ENCODE data around the gene UBE2E3. TPM values are rescaled to one million over a fixed set of nuclear protein-coding genes. Genes with fewer than 3 reads are reported as not detected.

Gene UBE2E3
- total RNA-seq, 1 experiment from 2014 or later: 180 TPM

DNA sequence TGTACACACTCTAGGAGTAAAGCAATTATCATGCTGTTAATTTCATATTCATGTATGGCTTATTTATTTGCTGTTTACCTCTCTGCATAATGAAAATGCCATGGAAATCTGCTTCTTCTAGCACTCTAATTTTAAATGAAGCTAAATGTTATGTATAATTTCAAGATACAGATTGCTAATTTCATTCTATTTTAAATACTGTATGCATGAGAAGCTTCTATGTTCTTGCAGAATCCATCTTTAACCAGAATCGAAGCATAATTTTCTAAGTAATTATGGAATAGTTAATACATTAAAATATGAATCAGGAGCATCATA, 127.2 kb downstream of the UBE2E3 start:
- TF ChIP-seq CTCF (conservative IDR thresholded peaks at IDR 0.05): no peak
- TF ChIP-seq EZH2 (IDR thresholded peaks at IDR 0.05; ENCODE audit: low read depth): no peak
- Histone ChIP-seq H2AFZ (0 out of 2 replicates have a peak overlapping the region, but pooled peaks have one; percentile 2), H3K79me2 (ENCODE audit: low read depth) (no peaks in the 10 kb centered on the region), H3K4me1 (replicated peaks; ENCODE audit: insufficient read depth) (peaks cover 27% of the 10 kb centered on the region), H3K4me3 (no peak overlapping the region), H3K9me3 (ENCODE audit: insufficient read depth, low read depth) (no peaks in the 10 kb centered on the region; the same call in 1 of the 2 replicates), H4K20me1 (ENCODE audit: insufficient read depth) (no peaks in the 10 kb centered on the region), H3K27ac (peak overlapping the region; percentile 13; the same call in 1 of the 2 replicates), H3K27me3 (ENCODE audit: insufficient read depth, low read depth) (no peaks in the 10 kb centered on the region), H3K36me3 (ENCODE audit: low read depth) (no peaks in the 10 kb centered on the region), H3K9me2 (ENCODE audit: insufficient read depth) (no peaks in the 10 kb centered on the region), H3F3A (ENCODE audit: insufficient read depth, low read depth) (0 out of 2 replicates have a peak, but pooled peaks cover 6% of the 10 kb centered on the region), H3K4me2 (peak overlapping the region; percentile 39; the same call in 1 of the 2 replicates)
- CTCF ChIA-PET: no interaction called here
- POLR2A ChIA-PET (ENCODE audit: unreplicated experiment): no interaction called here
- intact Hi-C loops (cut with micrococcal nuclease; ENCODE audit: unreplicated experiment): loop anchor here (10.0 kb wide), 6 partner anchors 467 to 1547 kb away; partner anchors contain the start of genes ITPRID2 and NEUROD1
- no TSS peak for BruUV-seq (replicated peaks)
- DNase-seq: no peak

DNA sequence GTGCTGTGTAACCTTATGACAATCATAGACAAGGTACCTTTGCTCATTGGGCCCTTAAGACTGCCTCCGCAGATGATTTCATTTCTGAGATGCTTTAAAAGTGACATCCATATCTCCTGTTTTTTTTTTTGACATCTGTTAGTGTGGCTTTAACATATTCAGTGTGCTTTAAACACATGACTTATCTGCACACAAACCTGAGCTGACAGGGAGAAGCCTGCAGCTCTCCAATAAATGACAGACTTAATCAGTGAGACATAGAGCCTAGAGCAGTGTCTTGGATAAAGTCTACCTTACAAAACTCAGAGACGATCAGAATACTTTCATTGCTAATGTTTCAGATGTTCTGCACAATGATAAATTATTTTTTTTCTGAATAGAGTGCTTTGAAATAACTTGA, 130.7 kb downstream of the UBE2E3 start:
- Histone ChIP-seq H2AFZ (no peak overlapping the region), H3K9me3 (ENCODE audit: insufficient read depth, low read depth) (no peaks in the 10 kb centered on the region; the same call in 1 of the 2 replicates), H3K36me3 (ENCODE audit: low read depth) (no peaks in the 10 kb centered on the region), H3K4me2 (no peak overlapping the region), H3K27ac (no peak overlapping the region), H3K4me3 (no peak overlapping the region), H3K9me2 (ENCODE audit: insufficient read depth) (no peaks in the 10 kb centered on the region), H3K27me3 (ENCODE audit: insufficient read depth, low read depth) (no peaks in the 10 kb centered on the region), H4K20me1 (ENCODE audit: insufficient read depth) (no peaks in the 10 kb centered on the region), H3K4me1 (replicated peaks; ENCODE audit: insufficient read depth) (peaks cover 17% of the 10 kb centered on the region), H3F3A (ENCODE audit: insufficient read depth, low read depth) (0 out of 2 replicates have a peak, but pooled peaks cover 6% of the 10 kb centered on the region), H3K79me2 (ENCODE audit: low read depth) (no peaks in the 10 kb centered on the region)
- ChIA-PET CTCF (no interaction called here), POLR2A (ENCODE audit: unreplicated experiment) (no interaction called here)
- BruUV-seq (replicated peaks): no TSS peak
- no peak for DNase-seq
- no peak for TF ChIP-seq CTCF (conservative IDR thresholded peaks at IDR 0.05)
- TF ChIP-seq EZH2 (IDR thresholded peaks at IDR 0.05; ENCODE audit: low read depth): no peak
- intact Hi-C loops (cut with micrococcal nuclease; ENCODE audit: unreplicated experiment): no loop called here

GRCh38 chr2:181112916-181113315, 132.5 kb downstream of the UBE2E3 start:
- H3K79me2 ChIP-seq (ENCODE audit: low read depth): no peaks in the 10 kb centered on the region
- no peaks in the 10 kb centered on the region for H3K36me3 ChIP-seq (ENCODE audit: low read depth)
- H3K9me3 ChIP-seq (ENCODE audit: insufficient read depth, low read depth): no peaks in the 10 kb centered on the region; the same call in 1 of the 2 replicates
- H3K4me1 ChIP-seq (replicated peaks; ENCODE audit: insufficient read depth): no peaks in the 10 kb centered on the region
- no peak overlapping the region for H2AFZ ChIP-seq
- H3K4me2 ChIP-seq: no peak overlapping the region
- ChIA-PET POLR2A (ENCODE audit: unreplicated experiment) (interaction anchor here (0.6 kb wide), 1 partner anchor 229 kb away, joined by 11 read pairs; no protein-coding TSS in a partner anchor), CTCF (no interaction called here)
- no peaks in the 10 kb centered on the region for H3F3A ChIP-seq (ENCODE audit: insufficient read depth, low read depth)
- BruUV-seq (replicated peaks): no TSS peak
- intact Hi-C loops (cut with micrococcal nuclease; ENCODE audit: unreplicated experiment): no loop called here
- no peaks in the 10 kb centered on the region for H4K20me1 ChIP-seq (ENCODE audit: insufficient read depth)
- no peak overlapping the region for H3K4me3 ChIP-seq
- no peak for DNase-seq
- no peaks in the 10 kb centered on the region for H3K27me3 ChIP-seq (ENCODE audit: insufficient read depth, low read depth)
- no peaks in the 10 kb centered on the region for H3K9me2 ChIP-seq (ENCODE audit: insufficient read depth)
- TF ChIP-seq CTCF (conservative IDR thresholded peaks at IDR 0.05): no peak
- TF ChIP-seq EZH2 (IDR thresholded peaks at IDR 0.05; ENCODE audit: low read depth): no peak
- no peak overlapping the region for H3K27ac ChIP-seq

Data from PC-9 (cell line).